ENCODE measurements around the gene OPN1SW. TPM values are rescaled to one million over a fixed set of nuclear protein-coding genes. Genes with fewer than 3 reads are reported as not detected.

The OPN1SW gene
- total and polyA plus RNA-seq, 9 of the 15 experiments (the other 6 are each of a cell fraction or from before 2014, with no cell fraction given): 0.84 to 1.0 TPM; not detected in 7

- peak; percentile 80 for TF ChIP-seq STAT5A (IDR thresholded peaks at IDR 0.05; ENCODE audit: borderline replicate concordance, low read length)
- no peak for TF ChIP-seq GTF2B (IDR thresholded peaks at IDR 0.05; ENCODE audit: extremely low read depth, insufficient read length)
- peak; percentile 89 for TF ChIP-seq SPI1 (IDR thresholded peaks at IDR 0.05; ENCODE audit: borderline replicate concordance, low read depth, low read length)
- no peak for TF ChIP-seq RREB1 (CRISPR knock-in tag; IDR thresholded peaks at IDR 0.05)
- TF ChIP-seq STAT6 (CRISPR knock-in tag; IDR thresholded peaks at IDR 0.05): peak; percentile 60; the same call in 1 of the 2 replicates
- 0 out of 2 replicates have a peak, but pooled peaks have one; percentile 27 for TF ChIP-seq ZNF75A (CRISPR knock-in tag; IDR thresholded peaks at IDR 0.05)
- peak; percentile 80 for TF ChIP-seq DACH1 (IDR thresholded peaks at IDR 0.05; ENCODE audit: partially characterized antibody)
- TF ChIP-seq POLR2AphosphoS5 (IDR thresholded peaks at IDR 0.05; ENCODE audit: control insufficient read depth, insufficient read depth, low read depth, low read length): peak; percentile 94
- TF ChIP-seq SOX6 (IDR thresholded peaks at IDR 0.05): peak; percentile 94
- no peak for TF ChIP-seq KAT8 (IDR thresholded peaks at IDR 0.05; ENCODE audit: low read depth)
- TF ChIP-seq HLTF (IDR thresholded peaks at IDR 0.05): 0 out of 2 replicates have a peak, but pooled peaks have one; percentile 24
- TF ChIP-seq TEAD4 (IDR thresholded peaks at IDR 0.05; ENCODE audit: low read length): peak; percentile 91
- TF ChIP-seq TEAD4 (CRISPR knock-in tag; IDR thresholded peaks at IDR 0.05; ENCODE audit: borderline replicate concordance): no peak
- peak; percentile 43; the same call in 1 of the 2 replicates for TF ChIP-seq ZNF592 (IDR thresholded peaks at IDR 0.05)
Observed at GRCh38 chr7:128812514-128813168, 37.0 kb upstream of the OPN1SW start (continued).

All from K562 (cell line).